OCI-LY1 (cell line): ENCODE results near the gene EXD3.

Experiments used
- H2AFZ ChIP-seq: fragments of 200-600 bp; sonication (generic), shearing (Covaris generic); 2 replicates; pipeline ENCODE4 v1.6.0; 2014; ENCODE audit warnings: antibody characterized with exemption, mild to moderate bottlenecking, low read length
- H3F3A ChIP-seq: fragments of 200-600 bp; sonication (generic), shearing (Covaris generic); 2 replicates; pipeline ENCODE4 v1.6.0; 2014; ENCODE audit warnings: mild to moderate bottlenecking, antibody characterized with exemption, low read length, moderate library complexity; ENCODE audit not compliant: insufficient read depth
- H3K27ac ChIP-seq: fragments of 200-600 bp; sonication (generic); 2 replicates; pipeline ENCODE4 v1.5.1; 2014; ENCODE audit warnings: low read length, mixed run types, mild to moderate bottlenecking, low read depth; ENCODE audit not compliant: poor library complexity, severe bottlenecking
- H3K27me3 ChIP-seq: fragments of 200-600 bp; sonication (generic); 2 replicates; pipeline ENCODE4 v1.6.0; 2014; ENCODE audit warnings: antibody characterized with exemption, mild to moderate bottlenecking, low read length, moderate library complexity; ENCODE audit not compliant: insufficient read depth
- H3K36me3 ChIP-seq: fragments of 200-600 bp; sonication (generic); 2 replicates; pipeline ENCODE4 v1.6.1; 2014; ENCODE audit warnings: mild to moderate bottlenecking, antibody characterized with exemption, low read length, moderate library complexity, mixed read lengths; ENCODE audit not compliant: insufficient read depth
- H3K4me1 ChIP-seq: fragments of 200-600 bp; sonication (generic); 2 replicates; pipeline ENCODE4 v1.5.1; 2014; ENCODE audit warnings: mild to moderate bottlenecking, low read length, moderate library complexity; ENCODE audit not compliant: insufficient read depth, severe bottlenecking
- H3K4me2 ChIP-seq: fragments of 200-600 bp; sonication (generic), shearing (Covaris generic); 2 replicates; pipeline ENCODE4 v1.6.1; 2014; ENCODE audit warnings: low read length
- H3K4me3 ChIP-seq: fragments of 200-600 bp; sonication (generic); 2 replicates; pipeline ENCODE4 v1.5.1; 2014; ENCODE audit warnings: low read length, low read depth, mild to moderate bottlenecking, mixed read lengths; ENCODE audit not compliant: poor library complexity, severe bottlenecking
- H3K79me2 ChIP-seq: fragments of 200-600 bp; shearing (Covaris generic); 2 replicates; pipeline ENCODE4 v1.6.1; 2016; ENCODE audit warnings: mixed run types, low read length, mixed read lengths; ENCODE audit not compliant: insufficient read depth
- H3K9ac ChIP-seq: fragments of 200-600 bp; sonication (generic), shearing (Covaris generic); 2 replicates; pipeline ENCODE4 v1.6.1; 2014; ENCODE audit warnings: mild to moderate bottlenecking, low read length, mixed read lengths
- H3K9me2 ChIP-seq: fragments of 200-600 bp; sonication (generic), shearing (Covaris generic); 2 replicates; pipeline ENCODE4 v1.6.1; 2014; ENCODE audit warnings: low read depth, mild to moderate bottlenecking, low read length, mixed read lengths
- H3K9me3 ChIP-seq: fragments of 200-600 bp; shearing (Covaris generic); 2 replicates; pipeline ENCODE4 v1.6.1; 2014; ENCODE audit warnings: low read length, mixed read lengths
- H4K20me1 ChIP-seq: fragments of 200-600 bp; sonication (generic), shearing (Covaris generic); 2 replicates; pipeline ENCODE4 v1.6.0; 2016; ENCODE audit warnings: mild to moderate bottlenecking, low read length; ENCODE audit not compliant: insufficient read depth
- CTCF ChIP-seq: fragments of 200-600 bp; sonication (generic), shearing (Covaris generic); IDR thresholded peaks from 2 replicates; pipeline ENCODE4 v1.5.1; 2017; ENCODE audit warnings: mild to moderate bottlenecking, antibody characterized with exemption, low read length, moderate library complexity, mixed read lengths
- EZH2 ChIP-seq: fragments of 200-600 bp; sonication (generic), shearing (Covaris generic); IDR thresholded peaks from 2 replicates; pipeline ENCODE4 v1.8.0; 2017; ENCODE audit warnings: borderline replicate concordance, mixed run types, mild to moderate bottlenecking, antibody characterized with exemption, low read length, moderate library complexity, mixed read lengths

Gene EXD3

GRCh38 chr9:137300567-137301080, 122.3 kb downstream of the EXD3 start:
- Histone ChIP-seq H3K27me3 (peaks cover 25% of the 10 kb centered on the region; the same call in 1 of the 2 replicates), H3K4me3 (peak overlapping the region; percentile 59), H3K9me2 (no peaks in the 10 kb centered on the region), H3F3A (peaks cover 6% of the 10 kb centered on the region; the same call in 1 of the 2 replicates), H3K79me2 (no peaks in the 10 kb centered on the region), H3K9ac (no peak overlapping the region), H2AFZ (no peak overlapping the region), H3K9me3 (no peaks in the 10 kb centered on the region), H3K4me2 (peak overlapping the region; percentile 88), H4K20me1 (no peaks in the 10 kb centered on the region), H3K27ac (no peak overlapping the region), H3K4me1 (peaks cover 14% of the 10 kb centered on the region), H3K36me3 (no peaks in the 10 kb centered on the region)
- TF ChIP-seq EZH2 (no peak), CTCF (no peak)

GRCh38 chr9:137299938-137300337, 123.0 kb downstream of the EXD3 start:
- Histone ChIP-seq H3K4me2 (no peak overlapping the region), H3K9me3 (no peaks in the 10 kb centered on the region), H3K4me1 (peaks cover 14% of the 10 kb centered on the region), H3K4me3 (no peak overlapping the region), H2AFZ (no peak overlapping the region), H3K9me2 (no peaks in the 10 kb centered on the region), H3K36me3 (no peaks in the 10 kb centered on the region), H3K79me2 (no peaks in the 10 kb centered on the region), H4K20me1 (no peaks in the 10 kb centered on the region), H3F3A (peaks cover 6% of the 10 kb centered on the region; the same call in 1 of the 2 replicates), H3K27ac (no peak overlapping the region), H3K9ac (no peak overlapping the region), H3K27me3 (peaks cover 25% of the 10 kb centered on the region; the same call in 1 of the 2 replicates)
- TF ChIP-seq EZH2 (no peak), CTCF (no peak)

GRCh38 chr9:137299203-137299565, 123.8 kb downstream of the EXD3 start:
- Histone ChIP-seq H3K79me2 (no peaks in the 10 kb centered on the region), H3K9me3 (no peaks in the 10 kb centered on the region), H3K27me3 (peaks cover 25% of the 10 kb centered on the region; the same call in 1 of the 2 replicates), H3K9me2 (no peaks in the 10 kb centered on the region), H4K20me1 (no peaks in the 10 kb centered on the region), H3K36me3 (no peaks in the 10 kb centered on the region), H3K9ac (no peak overlapping the region), H3K4me1 (peaks cover 14% of the 10 kb centered on the region), H2AFZ (no peak overlapping the region), H3K4me3 (no peak overlapping the region), H3K4me2 (no peak overlapping the region), H3K27ac (no peak overlapping the region), H3F3A (peaks cover 6% of the 10 kb centered on the region; the same call in 1 of the 2 replicates)
- TF ChIP-seq EZH2 (no peak), CTCF (no peak)
